ENCODE data around the gene JARID2. TPM values are rescaled to one million over a fixed set of nuclear protein-coding genes. Genes with fewer than 3 reads are reported as not detected.
A peak's percentile ranks its signal among the peaks of the same experiment; 100 is the strongest.

The JARID2 gene
- total RNA-seq, 1 experiment from 2014 or later = 180 TPM

DNA sequence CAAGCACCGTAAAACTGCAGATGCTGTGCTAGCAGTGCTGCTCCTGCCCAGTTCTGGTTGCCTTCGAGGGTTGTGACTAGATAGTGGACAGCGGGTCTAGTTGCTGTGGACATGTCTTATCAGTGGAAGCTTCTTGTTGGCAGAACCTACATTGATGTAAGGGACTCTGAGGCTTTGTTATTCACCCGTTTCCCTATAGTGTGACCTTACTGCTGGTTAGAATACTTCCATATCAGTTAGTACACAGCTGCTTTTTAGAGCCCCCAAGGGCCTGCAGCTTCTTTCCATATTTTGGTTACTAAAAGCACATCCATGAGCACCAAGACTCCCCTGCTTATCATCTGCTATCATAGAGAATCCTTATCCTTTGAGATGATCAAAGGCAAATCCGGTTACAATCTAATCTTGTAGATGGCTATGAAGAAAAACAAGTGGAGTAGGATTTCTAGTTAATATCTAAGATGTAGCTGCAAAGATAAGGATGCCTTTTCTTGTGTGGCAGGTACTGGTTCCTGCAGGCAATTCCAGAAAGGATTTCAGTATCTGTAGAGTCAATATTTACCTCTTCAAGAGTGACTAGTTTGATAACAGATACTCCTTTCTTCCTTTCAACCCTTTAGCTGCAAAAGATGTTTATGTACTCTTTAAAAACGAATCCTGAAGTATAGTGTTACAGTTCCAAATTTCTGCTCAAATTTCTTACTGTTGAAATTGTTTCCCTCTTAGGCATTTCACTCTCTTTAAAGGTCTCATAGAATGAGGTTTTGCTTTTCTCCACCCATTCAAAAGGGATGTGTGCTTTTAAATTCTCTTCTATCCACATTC, 163.6 kb downstream of the JARID2 start (continued):
- TF ChIP-seq ZBTB21 (CRISPR knock-in tag; IDR thresholded peaks at IDR 0.05; ENCODE audit: borderline replicate concordance) = no peak
- no peak for TF ChIP-seq ZNF138 (CRISPR knock-in tag; conservative IDR thresholded peaks at IDR 0.05)
- TF ChIP-seq, protein P1, sequence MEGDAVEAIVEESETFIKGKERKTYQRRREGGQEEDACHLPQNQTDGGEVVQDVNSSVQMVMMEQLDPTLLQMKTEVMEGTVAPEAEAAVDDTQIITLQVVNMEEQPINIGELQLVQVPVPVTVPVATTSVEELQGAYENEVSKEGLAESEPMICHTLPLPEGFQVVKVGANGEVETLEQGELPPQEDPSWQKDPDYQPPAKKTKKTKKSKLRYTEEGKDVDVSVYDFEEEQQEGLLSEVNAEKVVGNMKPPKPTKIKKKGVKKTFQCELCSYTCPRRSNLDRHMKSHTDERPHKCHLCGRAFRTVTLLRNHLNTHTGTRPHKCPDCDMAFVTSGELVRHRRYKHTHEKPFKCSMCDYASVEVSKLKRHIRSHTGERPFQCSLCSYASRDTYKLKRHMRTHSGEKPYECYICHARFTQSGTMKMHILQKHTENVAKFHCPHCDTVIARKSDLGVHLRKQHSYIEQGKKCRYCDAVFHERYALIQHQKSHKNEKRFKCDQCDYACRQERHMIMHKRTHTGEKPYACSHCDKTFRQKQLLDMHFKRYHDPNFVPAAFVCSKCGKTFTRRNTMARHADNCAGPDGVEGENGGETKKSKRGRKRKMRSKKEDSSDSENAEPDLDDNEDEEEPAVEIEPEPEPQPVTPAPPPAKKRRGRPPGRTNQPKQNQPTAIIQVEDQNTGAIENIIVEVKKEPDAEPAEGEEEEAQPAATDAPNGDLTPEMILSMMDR (IDR thresholded peaks at IDR 0.05) = no peak

DNA sequence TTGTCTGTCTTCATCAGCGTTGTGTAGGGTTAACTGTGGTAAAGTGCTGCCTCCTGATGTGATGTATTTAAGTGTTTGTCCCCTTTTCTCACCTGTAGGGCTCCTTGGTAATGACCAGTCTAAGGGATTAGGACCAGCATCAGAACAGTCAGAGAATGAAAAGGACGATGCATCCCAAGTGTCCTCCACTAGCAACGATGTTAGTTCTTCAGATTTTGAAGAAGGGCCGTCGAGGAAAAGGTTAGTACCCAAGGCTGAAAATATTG, 164.2 kb downstream of the JARID2 start:
- Mint-ChIP-seq H3K4me1 (peaks cover 91% of the 10 kb centered on the region), H3K27ac (peak overlapping the region; percentile 51), H3K9me3 (0 out of 2 replicates have a peak, but pooled peaks cover 2% of the 10 kb centered on the region), H3K4me3 (no peak overlapping the region), H3K36me3 (peaks cover 43% of the 10 kb centered on the region), H3K27me3 (ENCODE audit: low read depth) (no peaks in the 10 kb centered on the region)
- TF ChIP-seq NFATC4 (CRISPR knock-in tag; IDR thresholded peaks at IDR 0.05) = no peak
- TF ChIP-seq, protein P2, sequence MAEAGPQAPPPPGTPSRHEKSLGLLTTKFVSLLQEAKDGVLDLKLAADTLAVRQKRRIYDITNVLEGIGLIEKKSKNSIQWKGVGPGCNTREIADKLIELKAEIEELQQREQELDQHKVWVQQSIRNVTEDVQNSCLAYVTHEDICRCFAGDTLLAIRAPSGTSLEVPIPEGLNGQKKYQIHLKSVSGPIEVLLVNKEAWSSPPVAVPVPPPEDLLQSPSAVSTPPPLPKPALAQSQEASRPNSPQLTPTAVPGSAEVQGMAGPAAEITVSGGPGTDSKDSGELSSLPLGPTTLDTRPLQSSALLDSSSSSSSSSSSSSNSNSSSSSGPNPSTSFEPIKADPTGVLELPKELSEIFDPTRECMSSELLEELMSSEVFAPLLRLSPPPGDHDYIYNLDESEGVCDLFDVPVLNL (CRISPR knock-in tag; IDR thresholded peaks at IDR 0.05; ENCODE audit: borderline replicate concordance, low read depth) = no peak
- TF ChIP-seq, protein P3, sequence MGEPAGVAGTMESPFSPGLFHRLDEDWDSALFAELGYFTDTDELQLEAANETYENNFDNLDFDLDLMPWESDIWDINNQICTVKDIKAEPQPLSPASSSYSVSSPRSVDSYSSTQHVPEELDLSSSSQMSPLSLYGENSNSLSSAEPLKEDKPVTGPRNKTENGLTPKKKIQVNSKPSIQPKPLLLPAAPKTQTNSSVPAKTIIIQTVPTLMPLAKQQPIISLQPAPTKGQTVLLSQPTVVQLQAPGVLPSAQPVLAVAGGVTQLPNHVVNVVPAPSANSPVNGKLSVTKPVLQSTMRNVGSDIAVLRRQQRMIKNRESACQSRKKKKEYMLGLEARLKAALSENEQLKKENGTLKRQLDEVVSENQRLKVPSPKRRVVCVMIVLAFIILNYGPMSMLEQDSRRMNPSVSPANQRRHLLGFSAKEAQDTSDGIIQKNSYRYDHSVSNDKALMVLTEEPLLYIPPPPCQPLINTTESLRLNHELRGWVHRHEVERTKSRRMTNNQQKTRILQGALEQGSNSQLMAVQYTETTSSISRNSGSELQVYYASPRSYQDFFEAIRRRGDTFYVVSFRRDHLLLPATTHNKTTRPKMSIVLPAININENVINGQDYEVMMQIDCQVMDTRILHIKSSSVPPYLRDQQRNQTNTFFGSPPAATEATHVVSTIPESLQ (CRISPR knock-in tag; IDR thresholded peaks at IDR 0.05) = no peak
- no peak for TF ChIP-seq GTF2I (CRISPR knock-in tag; conservative IDR thresholded peaks at IDR 0.05)
- TF ChIP-seq NFE2L1 (CRISPR knock-in tag; IDR thresholded peaks at IDR 0.05) = no peak
- no peak for TF ChIP-seq FOXJ3 (CRISPR knock-in tag; IDR thresholded peaks at IDR 0.05; ENCODE audit: borderline replicate concordance)
- TF ChIP-seq, protein P4, sequence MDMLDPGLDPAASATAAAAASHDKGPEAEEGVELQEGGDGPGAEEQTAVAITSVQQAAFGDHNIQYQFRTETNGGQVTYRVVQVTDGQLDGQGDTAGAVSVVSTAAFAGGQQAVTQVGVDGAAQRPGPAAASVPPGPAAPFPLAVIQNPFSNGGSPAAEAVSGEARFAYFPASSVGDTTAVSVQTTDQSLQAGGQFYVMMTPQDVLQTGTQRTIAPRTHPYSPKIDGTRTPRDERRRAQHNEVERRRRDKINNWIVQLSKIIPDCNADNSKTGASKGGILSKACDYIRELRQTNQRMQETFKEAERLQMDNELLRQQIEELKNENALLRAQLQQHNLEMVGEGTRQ (CRISPR knock-in tag; IDR thresholded peaks at IDR 0.05) = no peak
- TF ChIP-seq OVOL2 (CRISPR knock-in tag; IDR thresholded peaks at IDR 0.05; ENCODE audit: borderline replicate concordance) = no peak
- TF ChIP-seq ZNF232 (CRISPR knock-in tag; IDR thresholded peaks at IDR 0.05) = no peak
- POLR2A ChIA-PET = interaction anchor here (1.4 kb wide), 1 partner anchor 19 kb away, joined by 3 read pairs; no protein-coding TSS in a partner anchor
- ATAC-seq (peak; percentile 26), DNase-seq (ENCODE audit: low spot score) (no peak)
- CTCF ChIA-PET = interaction anchor here (0.8 kb wide), 1 partner anchor 60 kb away, joined by 3 read pairs; no protein-coding TSS in a partner anchor

DNA sequence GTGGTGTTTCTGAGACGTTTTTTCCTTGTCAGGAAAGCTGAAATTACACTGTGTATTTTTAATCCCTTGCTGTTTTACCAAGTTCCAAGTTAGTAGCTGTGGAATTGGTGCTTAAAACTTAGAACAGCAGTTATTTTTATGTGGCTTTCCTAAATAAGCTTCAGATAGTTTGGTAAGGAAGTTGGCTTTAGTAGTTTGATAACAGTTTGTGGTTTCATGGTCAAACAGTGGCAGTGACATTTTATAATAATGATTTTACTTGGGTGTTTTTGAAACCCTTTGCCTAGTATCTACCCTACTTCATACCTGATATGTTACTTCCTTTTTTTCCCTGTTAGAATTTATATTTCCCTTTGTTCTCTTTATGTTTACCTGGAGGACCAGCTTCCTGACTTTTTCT, 164.9 kb downstream of the JARID2 start:
- ATAC-seq = no peak
- TF ChIP-seq, protein P5, sequence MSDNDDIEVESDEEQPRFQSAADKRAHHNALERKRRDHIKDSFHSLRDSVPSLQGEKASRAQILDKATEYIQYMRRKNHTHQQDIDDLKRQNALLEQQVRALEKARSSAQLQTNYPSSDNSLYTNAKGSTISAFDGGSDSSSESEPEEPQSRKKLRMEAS (CRISPR knock-in tag; IDR thresholded peaks at IDR 0.05) = no peak
- TF ChIP-seq IRF2 (CRISPR knock-in tag; IDR thresholded peaks at IDR 0.05; ENCODE audit: borderline replicate concordance, low read depth) = no peak
- TF ChIP-seq, protein P6, sequence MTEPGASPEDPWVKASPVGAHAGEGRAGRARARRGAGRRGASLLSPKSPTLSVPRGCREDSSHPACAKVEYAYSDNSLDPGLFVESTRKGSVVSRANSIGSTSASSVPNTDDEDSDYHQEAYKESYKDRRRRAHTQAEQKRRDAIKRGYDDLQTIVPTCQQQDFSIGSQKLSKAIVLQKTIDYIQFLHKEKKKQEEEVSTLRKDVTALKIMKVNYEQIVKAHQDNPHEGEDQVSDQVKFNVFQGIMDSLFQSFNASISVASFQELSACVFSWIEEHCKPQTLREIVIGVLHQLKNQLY (CRISPR knock-in tag; IDR thresholded peaks at IDR 0.05) = no peak
- Mint-ChIP-seq H3K27me3 (ENCODE audit: low read depth) (no peaks in the 10 kb centered on the region), H3K36me3 (peaks cover 45% of the 10 kb centered on the region), H3K9me3 (0 out of 2 replicates have a peak, but pooled peaks cover 2% of the 10 kb centered on the region), H3K4me1 (peaks cover 84% of the 10 kb centered on the region), H3K4me3 (no peak overlapping the region), H3K27ac (peak overlapping the region; percentile 29; the same call in 1 of the 2 replicates)
- ChIA-PET CTCF (interaction anchor here (0.5 to 1.5 kb wide), 4 partner anchors 21 to 78 kb away, joined by 3 to 4 read pairs (median 3); no protein-coding TSS in a partner anchor), POLR2A (interaction anchor here (0.5 to 1.4 kb wide), 3 partner anchors 20 to 356 kb away, joined by 3 to 6 read pairs (median 5); no protein-coding TSS in a partner anchor)
- no peak for DNase-seq (ENCODE audit: low spot score)

Data from WTC11 (cell line).